ENCODE results near the gene MTA3. TPM values are rescaled to one million over a fixed set of nuclear protein-coding genes. Genes with fewer than 3 reads are reported as not detected.

MTA3 gene
- total and polyA plus RNA-seq, 9 of the 15 experiments (the other 6 are each of a cell fraction or from before 2014, with no cell fraction given): 12.4 to 39.6 (median 23.5) TPM

GRCh38 chr2:42741140-42741539, 172.7 kb downstream of the MTA3 start:
- H4K20me1 ChIP-seq (replicated peaks; ENCODE audit: control insufficient read depth, insufficient read depth, low read length): no peaks in the 10 kb centered on the region
- H3K4me1 ChIP-seq (replicated peaks in 1 of 2; ENCODE audit: control insufficient read depth in 2 of 2, insufficient read depth in 2 of 2, low read length in 2 of 2): no peaks in the 10 kb centered on the region
- no peak overlapping the region for H3K9ac ChIP-seq (ENCODE audit: insufficient read depth in 1 of 2, low read depth in 2 of 2, low read length in 2 of 2)
- H3K4me3 ChIP-seq: no peak overlapping the region
- H3K27me3 ChIP-seq (ENCODE audit: control insufficient read depth in 2 of 2, insufficient read depth in 2 of 2, low read length in 2 of 2): peaks cover 0 to 6% of the 10 kb centered on the region in 2 experiments; a peak in 1 of 5 replicates
- no peak overlapping the region for H2AFZ ChIP-seq (ENCODE audit: low read depth, low read length)
- no peaks in the 10 kb centered on the region for H3K9me3 ChIP-seq (replicated peaks; ENCODE audit: control insufficient read depth, insufficient read depth, low read depth, low read length)
- no peak for FAIRE-seq
- no peak overlapping the region for H3K4me2 ChIP-seq (ENCODE audit: insufficient read depth, low read length)
- CTCF ChIA-PET (ENCODE audit: low intra/inter-chr PET ratio): no interaction called here
- no peak overlapping the region for H3K27ac ChIP-seq (ENCODE audit: extremely low read depth, low read depth, low read length)
- 2% methylated on average over 3 of the region's 3 CpGs for WGBS (ENCODE audit: insufficient coverage, low coverage, missing lambda C conversion rate)
- no peaks in the 10 kb centered on the region for H3K79me2 ChIP-seq (ENCODE audit: control insufficient read depth, insufficient read depth, low read length)
- BruUV-seq (replicated peaks): no TSS peak
- intact Hi-C loops (cut with micrococcal nuclease): no loop called here
- in situ Hi-C loops (cut with MboI): no loop called here
- H3K36me3 ChIP-seq (ENCODE audit: control insufficient read depth, insufficient read depth, low read length): no peaks in the 10 kb centered on the region
- ATAC-seq: no peak
- H3K9me1 ChIP-seq (ENCODE audit: control insufficient read depth, insufficient read depth, low read length): no peaks in the 10 kb centered on the region
- no peak for TF ChIP-seq E2F5 (CRISPR knock-in tag; IDR thresholded peaks at IDR 0.05)
- TF ChIP-seq RBM25 (IDR thresholded peaks at IDR 0.05; ENCODE audit: low read depth, low read length, severe bottlenecking): no peak
- TF ChIP-seq SIN3A (IDR thresholded peaks at IDR 0.05; ENCODE audit: borderline replicate concordance in 2 of 2, control insufficient read depth in 1 of 2, low read depth in 2 of 2, low read length in 2 of 2): no peak
- TF ChIP-seq ZNF197 (CRISPR knock-in tag; IDR thresholded peaks at IDR 0.05; ENCODE audit: low read depth): no peak
- TF ChIP-seq ZBTB49 (CRISPR knock-in tag; IDR thresholded peaks at IDR 0.05; ENCODE audit: borderline replicate concordance): no peak
- TF ChIP-seq ZHX1 (conservative IDR thresholded peaks at IDR 0.05; ENCODE audit: low read length): no peak
- TF ChIP-seq PCBP2 (IDR thresholded peaks at IDR 0.05; ENCODE audit: low read depth, low read length, poor library complexity, severe bottlenecking): no peak
- POLR2A ChIA-PET: interaction anchor here (1.5 kb wide), 1 partner anchor 14 kb away, joined by 3 read pairs; no protein-coding TSS in a partner anchor
- no peak for DNase-seq (ENCODE audit: extremely low read depth in 1 of 4, low spot score in 3 of 4)

Data from K562 (cell line).